K562 (cell line): ENCODE results near the gene KCP. TPM values are rescaled to one million over a fixed set of nuclear protein-coding genes. Genes with fewer than 3 reads are reported as not detected.

Source experiments
- ETV6 ChIP-seq, 3 experiments: fragments of 150-350 bp in 1 of 3; sonication (generic) in 1 of 3; formaldehyde crosslinking in 1 of 3; IDR thresholded peaks; 2 replicates each; pipeline versions ENCODE4 v1.6.1 to v1.8.0; 2014 to 2022; ENCODE audit warnings: borderline replicate concordance in 2 of 3, low read depth in 2 of 3, antibody characterized with exemption in 1 of 3, low read length in 1 of 3, mild to moderate bottlenecking in 1 of 3, missing genetic modification reagents in 1 of 3
- LCOR ChIP-seq: sonication (generic); formaldehyde crosslinking; IDR thresholded peaks from 2 replicates; pipeline ENCODE4 v1.8.0; 2022; ENCODE audit warnings: mild to moderate bottlenecking, missing genetic modification reagents
- PTBP1 ChIP-seq: fragments of 200-400 bp; formaldehyde crosslinking; IDR thresholded peaks from 2 replicates; pipeline ENCODE4 v1.6.1; 2017; ENCODE audit warnings: low read depth, low read length
- RBM34 ChIP-seq: fragments of 200-400 bp; formaldehyde crosslinking; IDR thresholded peaks from 2 replicates; pipeline ENCODE4 v1.6.1; 2018; ENCODE audit warnings: low read length, borderline replicate concordance; ENCODE audit not compliant: insufficient read depth
- RFX5 ChIP-seq: IDR thresholded peaks from 2 replicates; pipeline ENCODE4 v1.6.1; 2011; ENCODE audit warnings: low read depth, mild to moderate bottlenecking, improper control_type of control experiment, low read length
- ZNF146 ChIP-seq: IDR thresholded peaks from one replicate; pipeline ENCODE4 v1.6.1; 2018; ENCODE audit warnings: missing compliant biosample characterization; ENCODE audit not compliant: unreplicated experiment
- ZNF583 ChIP-seq: fragments of 250-450 bp; sonication (Bioruptor Pico); IDR thresholded peaks from 2 replicates; pipeline ENCODE4 v1.4.0; 2020
- ZNF778 ChIP-seq: fragments of 450-650 bp; formaldehyde crosslinking; IDR thresholded peaks from 2 replicates; pipeline ENCODE4 v1.4.0; 2020; ENCODE audit warnings: mild to moderate bottlenecking, moderate library complexity
- polyA plus RNA-seq, 8 experiments: library from polyadenylated mRNA; depleted of rRNA in 4 of 8; stranded (reverse) in 5 of 8; unstranded in 3 of 8; fragments of >200 nt; fragmentation: Nextera tagmentation in 2 of 8; fragmentation: Illumina TruSeq in 1 of 8; extraction: Ambion mirVana in 2 of 8; extraction: Trizol in 1 of 8; gene quantifications; 2 replicates each; pipeline versions ENCODE4 v1.2.1 to v1.2.3, GENCODE V29; 2011 to 2014; ENCODE audit warnings: inconsistent platforms in 1 of 8, missing spikeins in 1 of 8
- total RNA-seq, 7 experiments: library from RNA; depleted of rRNA in 6 of 7; stranded (reverse); fragments of >200 nt in 6 of 7; fragmentation: Illumina TruSeq in 2 of 7; extraction: Trizol in 2 of 7; gene quantifications; 2 replicates each; pipeline versions ENCODE4 v1.2.1 to v1.2.3, GENCODE V29; 2011 to 2021; ENCODE audit warnings: low replicate concordance in 1 of 7
- TF ChIP-seq, protein P1 (sequence below), 2 experiments: fragments of 450-650 bp in 1 of 2; sonication (generic) in 1 of 2; formaldehyde crosslinking in 1 of 2; IDR thresholded peaks; 2 replicates each; pipeline versions ENCODE4 v1.7.1 to v1.9.0; 2016 to 2022; ENCODE audit warnings: inconsistent platforms in 1 of 2, mild to moderate bottlenecking in 1 of 2, missing genetic modification reagents in 1 of 2
- TF ChIP-seq, protein P2 (sequence below): fragments of 450-650 bp; IDR thresholded peaks from 2 replicates; pipeline ENCODE4 v1.6.1; 2017; ENCODE audit warnings: antibody characterized with exemption, mild to moderate bottlenecking

The KCP gene
- total and polyA plus RNA-seq, 9 of the 15 experiments (the other 6 are each of a cell fraction or from before 2014, with no cell fraction given), result 0.06 to 0.17 (median 0.12) TPM; not detected in 3

DNA sequence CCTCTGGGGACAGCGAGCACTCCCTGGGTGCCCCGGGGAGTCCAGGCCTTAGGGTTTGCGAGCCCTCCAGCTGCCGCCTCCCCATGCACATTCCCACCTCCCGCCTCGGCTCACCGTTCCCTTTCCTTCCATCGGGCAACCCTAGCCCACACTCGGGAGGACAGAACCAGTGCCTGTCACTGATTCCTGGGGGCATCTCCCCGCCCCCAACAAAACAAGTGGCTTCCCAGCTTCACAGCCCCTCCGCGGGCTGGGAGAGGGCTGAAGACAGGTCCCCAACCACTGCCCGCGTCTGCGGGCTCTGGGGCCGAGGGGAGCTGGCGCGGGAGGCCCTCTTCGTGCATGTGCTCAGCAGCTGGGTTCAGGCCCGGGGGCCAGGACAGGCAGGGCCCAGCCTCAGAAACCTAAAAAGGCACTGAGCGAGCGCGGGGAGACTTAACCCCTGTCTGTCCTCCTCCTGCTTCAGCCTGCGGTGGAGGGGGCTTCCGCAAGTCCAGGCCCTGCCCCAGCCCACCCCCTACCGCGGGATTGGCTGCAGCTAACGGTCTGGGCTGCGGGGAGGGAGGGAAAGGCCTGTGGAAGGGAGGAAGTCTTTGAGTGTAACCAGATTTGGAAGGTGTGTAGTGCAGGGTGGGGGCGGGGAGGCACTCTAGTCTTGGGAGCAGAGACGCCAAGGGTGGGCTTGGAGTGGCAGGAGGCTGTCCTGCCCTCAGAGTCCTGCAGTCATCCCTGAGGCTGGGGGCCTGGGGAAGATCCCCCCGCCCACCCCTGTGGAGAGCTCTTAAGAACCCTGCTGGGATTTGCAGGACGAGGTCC is 79.1 kb downstream of the KCP start (continued):
- TF ChIP-seq, protein P1, sequence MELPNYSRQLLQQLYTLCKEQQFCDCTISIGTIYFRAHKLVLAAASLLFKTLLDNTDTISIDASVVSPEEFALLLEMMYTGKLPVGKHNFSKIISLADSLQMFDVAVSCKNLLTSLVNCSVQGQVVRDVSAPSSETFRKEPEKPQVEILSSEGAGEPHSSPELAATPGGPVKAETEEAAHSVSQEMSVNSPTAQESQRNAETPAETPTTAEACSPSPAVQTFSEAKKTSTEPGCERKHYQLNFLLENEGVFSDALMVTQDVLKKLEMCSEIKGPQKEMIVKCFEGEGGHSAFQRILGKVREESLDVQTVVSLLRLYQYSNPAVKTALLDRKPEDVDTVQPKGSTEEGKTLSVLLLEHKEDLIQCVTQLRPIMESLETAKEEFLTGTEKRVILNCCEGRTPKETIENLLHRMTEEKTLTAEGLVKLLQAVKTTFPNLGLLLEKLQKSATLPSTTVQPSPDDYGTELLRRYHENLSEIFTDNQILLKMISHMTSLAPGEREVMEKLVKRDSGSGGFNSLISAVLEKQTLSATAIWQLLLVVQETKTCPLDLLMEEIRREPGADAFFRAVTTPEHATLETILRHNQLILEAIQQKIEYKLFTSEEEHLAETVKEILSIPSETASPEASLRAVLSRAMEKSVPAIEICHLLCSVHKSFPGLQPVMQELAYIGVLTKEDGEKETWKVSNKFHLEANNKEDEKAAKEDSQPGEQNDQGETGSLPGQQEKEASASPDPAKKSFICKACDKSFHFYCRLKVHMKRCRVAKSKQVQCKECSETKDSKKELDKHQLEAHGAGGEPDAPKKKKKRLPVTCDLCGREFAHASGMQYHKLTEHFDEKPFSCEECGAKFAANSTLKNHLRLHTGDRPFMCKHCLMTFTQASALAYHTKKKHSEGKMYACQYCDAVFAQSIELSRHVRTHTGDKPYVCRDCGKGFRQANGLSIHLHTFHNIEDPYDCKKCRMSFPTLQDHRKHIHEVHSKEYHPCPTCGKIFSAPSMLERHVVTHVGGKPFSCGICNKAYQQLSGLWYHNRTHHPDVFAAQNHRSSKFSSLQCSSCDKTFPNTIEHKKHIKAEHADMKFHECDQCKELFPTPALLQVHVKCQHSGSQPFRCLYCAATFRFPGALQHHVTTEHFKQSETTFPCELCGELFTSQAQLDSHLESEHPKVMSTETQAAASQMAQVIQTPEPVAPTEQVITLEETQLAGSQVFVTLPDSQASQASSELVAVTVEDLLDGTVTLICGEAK (IDR thresholded peaks at IDR 0.05), result peak; percentile 49; the same call in 1 of the 2 replicates
- TF ChIP-seq, protein P1 (CRISPR knock-in tag; IDR thresholded peaks at IDR 0.05), result no peak
- TF ChIP-seq, protein P2, sequence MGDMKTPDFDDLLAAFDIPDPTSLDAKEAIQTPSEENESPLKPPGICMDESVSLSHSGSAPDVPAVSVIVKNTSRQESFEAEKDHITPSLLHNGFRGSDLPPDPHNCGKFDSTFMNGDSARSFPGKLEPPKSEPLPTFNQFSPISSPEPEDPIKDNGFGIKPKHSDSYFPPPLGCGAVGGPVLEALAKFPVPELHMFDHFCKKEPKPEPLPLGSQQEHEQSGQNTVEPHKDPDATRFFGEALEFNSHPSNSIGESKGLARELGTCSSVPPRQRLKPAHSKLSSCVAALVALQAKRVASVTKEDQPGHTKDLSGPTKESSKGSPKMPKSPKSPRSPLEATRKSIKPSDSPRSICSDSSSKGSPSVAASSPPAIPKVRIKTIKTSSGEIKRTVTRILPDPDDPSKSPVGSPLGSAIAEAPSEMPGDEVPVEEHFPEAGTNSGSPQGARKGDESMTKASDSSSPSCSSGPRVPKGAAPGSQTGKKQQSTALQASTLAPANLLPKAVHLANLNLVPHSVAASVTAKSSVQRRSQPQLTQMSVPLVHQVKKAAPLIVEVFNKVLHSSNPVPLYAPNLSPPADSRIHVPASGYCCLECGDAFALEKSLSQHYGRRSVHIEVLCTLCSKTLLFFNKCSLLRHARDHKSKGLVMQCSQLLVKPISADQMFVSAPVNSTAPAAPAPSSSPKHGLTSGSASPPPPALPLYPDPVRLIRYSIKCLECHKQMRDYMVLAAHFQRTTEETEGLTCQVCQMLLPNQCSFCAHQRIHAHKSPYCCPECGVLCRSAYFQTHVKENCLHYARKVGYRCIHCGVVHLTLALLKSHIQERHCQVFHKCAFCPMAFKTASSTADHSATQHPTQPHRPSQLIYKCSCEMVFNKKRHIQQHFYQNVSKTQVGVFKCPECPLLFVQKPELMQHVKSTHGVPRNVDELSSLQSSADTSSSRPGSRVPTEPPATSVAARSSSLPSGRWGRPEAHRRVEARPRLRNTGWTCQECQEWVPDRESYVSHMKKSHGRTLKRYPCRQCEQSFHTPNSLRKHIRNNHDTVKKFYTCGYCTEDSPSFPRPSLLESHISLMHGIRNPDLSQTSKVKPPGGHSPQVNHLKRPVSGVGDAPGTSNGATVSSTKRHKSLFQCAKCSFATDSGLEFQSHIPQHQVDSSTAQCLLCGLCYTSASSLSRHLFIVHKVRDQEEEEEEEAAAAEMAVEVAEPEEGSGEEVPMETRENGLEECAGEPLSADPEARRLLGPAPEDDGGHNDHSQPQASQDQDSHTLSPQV, result peak; percentile 85; the same call in 1 of the 2 replicates
- TF ChIP-seq ETV6 (IDR thresholded peaks at IDR 0.05; ENCODE audit: borderline replicate concordance in 1 of 2, low read depth in 2 of 2, low read length in 1 of 2) (0 out of 4 replicates have a peak, but pooled peaks of 1 of the 2 experiments have one; percentile 45), ETV6 (CRISPR knock-in tag; IDR thresholded peaks at IDR 0.05; ENCODE audit: borderline replicate concordance) (no peak), PTBP1 (0 out of 2 replicates have a peak, but pooled peaks have one; percentile 7), ZNF583 (no peak), RBM34 (no peak), RFX5 (no peak), ZNF146 (CRISPR knock-in tag) (peak; percentile 2), ZNF778 (no peak), LCOR (CRISPR knock-in tag) (peak; percentile 67; the same call in 1 of the 2 replicates)
